Measurements from ENCODE around the gene EPS15. TPM values are rescaled to one million over a fixed set of nuclear protein-coding genes. Genes with fewer than 3 reads are reported as not detected.
A peak's percentile ranks its signal among the peaks of the same experiment; 100 is the strongest.
"Not testable (repeated sequence)": the region's sequence is repeated elsewhere in the genome, so short reads cannot be mapped to it uniquely, and the experiment has no call there.

Gene EPS15
- total RNA-seq, 1 experiment from 2014 or later: 8.9 TPM

DNA sequence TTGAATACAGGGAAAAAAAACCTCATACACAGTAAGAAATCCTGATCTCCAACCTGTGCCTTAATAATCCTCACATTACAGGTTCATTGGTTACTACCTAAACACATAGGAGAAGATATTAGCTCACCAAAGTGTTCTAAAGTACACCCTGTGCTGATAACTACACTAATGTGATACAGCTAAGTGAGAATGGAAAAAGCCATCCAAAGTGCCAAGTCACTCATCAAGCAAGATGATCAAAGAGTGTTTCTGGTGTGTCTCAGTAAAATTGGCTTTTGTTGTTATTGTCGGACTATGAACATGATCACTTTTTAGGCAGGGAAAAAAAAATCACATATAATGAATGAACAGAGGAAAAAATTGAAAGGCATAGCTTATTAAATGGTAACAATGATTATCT lies 31.4 kb downstream of the EPS15 start:
- in situ Hi-C loops (cut with HindIII; ENCODE audit: low sequenced_read_pairs): no loop called here
- DNase-seq (ENCODE audit: low spot score): no peak

DNA sequence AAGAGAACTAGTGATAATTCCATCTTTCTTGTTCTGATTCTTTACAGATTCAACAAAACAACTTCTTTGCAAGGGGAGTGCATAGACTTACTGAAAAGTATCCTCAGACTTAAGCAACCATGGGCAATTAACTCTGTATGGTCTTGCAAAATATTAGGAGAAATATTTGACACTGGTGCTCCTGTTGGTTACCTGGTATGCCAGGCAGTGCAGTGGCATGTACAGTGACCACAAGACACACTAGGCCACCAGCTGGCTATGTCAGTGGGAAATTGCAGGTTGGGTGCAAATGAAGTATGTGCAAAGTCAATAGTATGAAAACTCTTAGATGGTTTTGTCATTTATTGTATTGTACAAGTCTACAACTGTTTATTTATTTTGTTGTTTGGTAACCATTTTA lies 34.5 kb downstream of the EPS15 start:
- no peak for DNase-seq (ENCODE audit: low spot score)
- in situ Hi-C loops (cut with HindIII; ENCODE audit: low sequenced_read_pairs): no loop called here

DNA sequence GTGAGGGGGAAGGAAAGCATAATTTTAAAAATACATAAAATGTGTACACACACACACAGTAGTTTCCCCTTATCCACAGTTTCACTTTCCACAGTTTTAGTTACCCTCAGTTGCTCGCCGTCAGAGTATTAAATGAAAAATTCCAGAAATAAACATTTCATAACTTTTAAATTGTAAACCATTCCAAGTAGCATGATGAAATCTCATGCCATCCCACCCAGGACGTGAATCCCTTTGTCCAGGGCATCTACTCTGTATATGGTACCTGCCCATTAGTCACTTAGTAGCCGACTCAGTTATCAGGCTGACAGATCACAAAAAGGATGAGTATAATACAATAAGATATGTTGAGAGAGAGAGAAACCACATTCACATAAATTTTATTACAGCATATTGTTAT lies 36.2 kb downstream of the EPS15 start:
- no peak for DNase-seq (ENCODE audit: low spot score)
- in situ Hi-C loops (cut with HindIII; ENCODE audit: low sequenced_read_pairs): no loop called here

DNA sequence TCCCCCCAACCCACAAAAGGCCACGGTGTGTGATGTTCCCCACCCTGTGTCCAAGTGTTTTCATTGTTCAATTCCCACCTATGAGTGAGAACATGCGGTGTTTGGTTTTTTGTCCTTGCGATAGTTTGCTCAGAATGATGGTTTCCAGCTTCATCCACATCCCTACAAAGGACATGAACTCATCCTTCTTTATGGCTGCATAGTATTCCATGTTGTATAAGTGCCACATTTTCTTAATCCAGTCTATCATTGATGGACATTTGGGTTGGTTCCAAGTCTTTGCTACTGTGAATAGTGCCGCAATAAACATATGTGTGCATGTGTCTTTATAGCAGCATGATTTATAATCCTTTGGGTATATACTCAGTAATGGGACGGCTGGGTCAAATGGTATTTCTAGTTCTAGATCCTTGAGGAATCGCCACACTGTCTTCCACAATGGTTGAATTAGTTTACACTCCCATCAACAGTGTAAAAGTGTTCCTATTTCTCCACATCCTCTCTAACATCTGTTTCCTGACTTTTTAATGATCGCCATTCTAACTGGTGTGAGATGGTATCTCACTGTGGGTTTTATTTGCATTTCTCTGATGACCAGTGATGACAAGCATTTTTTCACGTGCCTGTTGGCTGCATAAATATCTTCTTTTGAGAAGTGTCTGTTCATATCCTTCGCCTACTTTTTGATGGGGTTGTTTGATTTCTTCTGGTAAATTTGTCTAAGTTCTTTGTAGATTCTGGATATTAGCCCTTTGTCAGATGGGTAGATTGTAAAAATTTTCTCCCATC lies 44.0 kb downstream of the EPS15 start:
- in situ Hi-C loops (cut with HindIII; ENCODE audit: low sequenced_read_pairs); DNase-seq (ENCODE audit: low spot score): not testable (repeated sequence)

DNA sequence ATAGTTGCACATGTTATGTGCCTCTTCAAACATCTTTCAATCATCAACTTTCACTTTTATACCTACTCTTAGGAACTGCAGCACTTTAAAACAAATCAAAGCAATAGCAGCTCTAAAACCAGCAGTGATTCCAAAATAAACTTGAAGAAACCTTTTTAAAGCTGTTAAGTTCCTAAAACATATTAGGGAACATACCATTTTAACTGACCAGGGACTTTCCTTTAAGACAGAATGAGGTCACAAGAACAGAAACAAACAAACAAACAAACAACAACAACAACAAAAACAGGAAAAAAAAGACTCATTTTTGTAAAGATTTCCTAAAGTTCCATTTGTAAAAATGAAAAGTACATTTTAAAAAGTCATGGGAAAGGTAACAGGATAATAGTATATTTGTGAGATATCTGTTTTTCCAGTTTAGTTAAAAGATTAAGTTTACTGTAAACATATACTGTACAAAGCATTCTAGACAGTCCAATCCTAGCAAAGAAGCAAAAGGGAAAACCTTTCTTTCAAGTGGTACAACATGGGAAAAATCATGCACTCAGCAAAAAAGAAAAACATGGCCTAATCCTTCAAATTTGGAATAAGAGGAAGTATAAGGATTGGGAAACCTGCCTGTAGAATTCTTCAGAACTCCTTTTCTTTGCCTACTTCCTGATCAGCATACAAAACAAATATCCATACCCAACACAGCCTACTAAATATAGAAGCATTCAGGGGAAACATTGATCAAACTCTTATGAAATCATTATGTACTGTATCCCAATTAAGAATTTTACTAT lies 45.5 kb downstream of the EPS15 start:
- in situ Hi-C loops (cut with HindIII; ENCODE audit: low sequenced_read_pairs): no loop called here
- no peak for DNase-seq (ENCODE audit: low spot score)

DNA sequence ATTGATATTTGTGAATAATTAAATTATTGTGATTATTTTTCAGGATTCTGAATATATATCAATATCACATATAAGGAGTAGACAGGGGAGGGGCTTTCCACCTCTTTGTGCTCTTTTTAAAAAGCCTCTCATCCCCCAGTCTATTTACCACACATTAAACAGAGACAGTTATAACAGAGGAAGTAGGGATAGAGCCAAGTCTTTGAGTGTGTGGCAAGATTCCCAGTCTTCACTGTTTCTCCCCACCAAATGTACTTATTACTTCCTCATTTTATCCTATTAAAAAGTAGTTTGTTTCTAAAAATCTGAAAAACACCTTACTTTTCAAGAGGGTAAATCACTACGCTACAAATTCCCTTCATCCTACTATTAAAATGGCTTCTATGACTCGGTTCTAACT lies 46.7 kb downstream of the EPS15 start:
- in situ Hi-C loops (cut with HindIII; ENCODE audit: low sequenced_read_pairs): no loop called here
- DNase-seq (ENCODE audit: low spot score): peak; percentile 12

DNA sequence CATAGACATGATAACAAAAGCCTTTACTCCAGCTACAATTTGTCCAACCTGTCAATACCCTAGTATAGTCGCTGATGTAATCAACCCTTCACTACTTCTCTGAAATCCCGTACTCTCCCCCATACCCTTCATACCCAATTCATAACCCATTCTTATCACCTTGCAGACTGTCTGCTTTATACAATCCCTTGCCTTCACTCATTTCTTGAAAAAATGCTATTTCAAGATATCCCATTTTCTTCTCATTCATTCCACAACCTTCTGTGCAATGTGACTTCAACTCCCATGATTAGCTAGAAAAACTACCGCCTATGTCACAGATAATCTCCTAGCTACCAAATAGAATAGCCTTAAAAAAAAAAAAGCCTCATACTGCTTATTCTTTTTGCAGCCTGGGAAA lies 49.5 kb downstream of the EPS15 start:
- DNase-seq (ENCODE audit: low spot score): no peak
- in situ Hi-C loops (cut with HindIII; ENCODE audit: low sequenced_read_pairs): no loop called here

DNA sequence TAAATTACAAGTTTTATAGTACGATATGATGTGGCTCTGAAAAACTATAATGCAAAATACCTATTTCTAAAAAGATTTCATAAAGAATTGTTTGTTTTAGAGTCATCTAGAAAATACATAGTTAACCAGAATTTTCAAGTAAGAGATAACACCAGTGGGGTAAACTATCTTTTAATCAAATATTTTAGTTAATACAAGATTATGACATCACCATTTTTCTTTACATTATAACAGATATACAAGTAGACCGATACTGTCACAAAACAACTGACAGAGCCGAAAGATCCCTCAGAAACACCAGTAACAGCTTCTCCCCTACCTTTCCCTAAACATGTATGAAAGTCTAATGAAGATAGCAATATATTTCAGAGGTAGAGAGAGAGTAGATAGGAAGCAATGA lies 54.2 kb downstream of the EPS15 start:
- no peak for DNase-seq (ENCODE audit: low spot score)
- in situ Hi-C loops (cut with HindIII; ENCODE audit: low sequenced_read_pairs): no loop called here

DNA sequence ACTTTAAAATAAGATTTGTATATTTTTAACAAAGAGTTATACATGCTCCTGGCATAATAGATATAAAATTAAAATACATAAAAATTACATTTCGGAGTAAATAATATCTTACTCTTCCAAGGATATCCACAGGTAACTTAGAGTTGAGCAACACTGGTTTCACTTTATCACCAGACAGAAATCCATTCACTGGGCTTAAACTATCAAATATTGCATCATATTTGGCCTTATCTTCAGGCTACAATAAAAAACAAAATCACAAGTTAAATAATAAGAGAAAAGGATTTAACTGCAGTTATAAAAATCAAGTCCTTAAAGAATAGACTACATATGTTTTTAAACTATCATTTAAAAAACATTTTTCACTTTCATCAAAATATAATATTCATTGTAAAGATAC lies 55.5 kb downstream of the EPS15 start:
- no peak for DNase-seq (ENCODE audit: low spot score)
- in situ Hi-C loops (cut with HindIII; ENCODE audit: low sequenced_read_pairs): no loop called here

DNA sequence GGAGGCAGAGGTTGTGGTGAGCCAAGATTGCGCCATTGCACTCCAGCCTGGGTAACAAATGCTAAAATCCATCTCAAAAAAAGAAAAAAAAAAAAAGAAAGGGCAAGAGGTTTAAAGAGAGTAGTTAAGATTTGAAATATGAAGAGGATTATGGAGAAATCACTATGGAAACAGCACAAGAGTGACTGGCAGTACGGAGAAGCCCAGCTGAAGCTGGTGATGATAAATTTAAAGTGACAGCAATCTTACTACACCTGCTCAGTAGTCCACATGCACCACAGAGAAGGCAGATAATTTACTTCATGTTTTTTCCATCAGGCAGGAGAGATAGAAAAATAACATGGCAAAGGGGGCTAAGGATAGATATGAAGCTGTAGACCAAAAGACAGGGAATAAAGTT lies 56.8 kb downstream of the EPS15 start:
- in situ Hi-C loops (cut with HindIII; ENCODE audit: low sequenced_read_pairs); DNase-seq (ENCODE audit: low spot score): not testable (repeated sequence)

DNA sequence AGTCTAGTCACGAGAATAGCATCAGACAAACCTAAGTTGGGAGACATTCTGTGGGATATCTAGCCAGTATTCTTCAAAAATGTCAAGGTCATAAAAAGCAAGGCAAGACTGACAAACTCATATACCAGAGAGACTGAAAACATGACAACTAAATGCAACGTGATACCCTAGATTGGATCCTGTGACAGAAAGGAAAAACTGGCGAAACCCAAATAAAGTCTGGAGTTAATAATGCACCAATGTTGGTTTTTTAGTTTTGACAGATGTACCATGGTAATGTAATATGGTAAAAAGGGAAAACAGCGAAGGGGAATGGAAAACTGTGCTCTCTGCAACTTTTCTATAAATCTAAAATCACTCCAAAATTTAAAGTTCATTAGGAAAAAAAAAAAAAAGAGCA lies 64.5 kb downstream of the EPS15 start:
- DNase-seq (ENCODE audit: low spot score): no peak
- in situ Hi-C loops (cut with HindIII; ENCODE audit: low sequenced_read_pairs): no loop called here

DNA sequence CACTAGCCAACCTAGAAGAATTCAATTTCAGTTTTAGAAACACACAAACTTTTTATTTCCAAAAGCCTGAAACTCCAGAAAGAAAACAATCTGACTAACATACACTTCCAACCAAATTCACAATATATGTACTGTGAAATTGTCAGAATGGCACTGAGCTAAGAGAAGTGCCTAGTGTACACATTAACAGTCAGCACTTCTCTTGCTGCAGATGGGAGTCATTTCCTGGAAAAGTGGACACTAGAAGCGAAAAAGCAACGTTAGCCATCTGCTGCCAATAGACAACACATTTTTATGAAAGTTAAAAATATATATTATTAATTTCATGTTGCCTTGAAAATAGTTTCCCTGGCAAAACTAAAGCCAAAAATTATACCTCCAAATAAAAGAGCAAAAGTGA lies 66.1 kb downstream of the EPS15 start:
- in situ Hi-C loops (cut with HindIII; ENCODE audit: low sequenced_read_pairs): no loop called here
- no peak for DNase-seq (ENCODE audit: low spot score)

DNA sequence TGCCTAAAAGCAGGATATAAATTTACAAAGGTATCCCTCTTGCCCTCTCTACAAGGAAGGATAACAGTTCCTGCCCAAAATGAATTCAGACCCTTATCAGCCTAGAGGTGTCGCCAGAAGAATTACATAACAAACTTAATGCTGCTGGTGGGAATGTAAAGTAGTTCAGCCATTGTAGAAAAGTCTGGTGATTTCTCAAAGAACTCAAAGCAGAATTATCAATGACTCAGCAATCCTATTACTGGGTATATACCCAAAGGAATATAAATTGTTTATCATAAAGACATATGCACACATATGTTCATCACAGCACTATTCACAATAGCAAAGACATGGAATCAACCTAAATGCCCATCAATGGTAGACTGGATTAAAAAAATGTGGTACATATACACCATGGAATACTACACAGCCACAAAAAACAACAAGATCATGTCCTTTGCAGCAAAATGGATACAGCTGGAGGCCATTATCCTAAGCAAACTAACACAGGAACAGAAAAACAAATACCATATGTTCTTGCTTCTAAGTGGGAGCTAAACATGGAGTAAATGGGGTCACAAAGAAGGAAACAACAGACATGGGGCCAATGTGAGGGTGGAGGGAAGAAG lies 70.1 kb downstream of the EPS15 start:
- in situ Hi-C loops (cut with HindIII; ENCODE audit: low sequenced_read_pairs); DNase-seq (ENCODE audit: low spot score): not testable (repeated sequence)

DNA sequence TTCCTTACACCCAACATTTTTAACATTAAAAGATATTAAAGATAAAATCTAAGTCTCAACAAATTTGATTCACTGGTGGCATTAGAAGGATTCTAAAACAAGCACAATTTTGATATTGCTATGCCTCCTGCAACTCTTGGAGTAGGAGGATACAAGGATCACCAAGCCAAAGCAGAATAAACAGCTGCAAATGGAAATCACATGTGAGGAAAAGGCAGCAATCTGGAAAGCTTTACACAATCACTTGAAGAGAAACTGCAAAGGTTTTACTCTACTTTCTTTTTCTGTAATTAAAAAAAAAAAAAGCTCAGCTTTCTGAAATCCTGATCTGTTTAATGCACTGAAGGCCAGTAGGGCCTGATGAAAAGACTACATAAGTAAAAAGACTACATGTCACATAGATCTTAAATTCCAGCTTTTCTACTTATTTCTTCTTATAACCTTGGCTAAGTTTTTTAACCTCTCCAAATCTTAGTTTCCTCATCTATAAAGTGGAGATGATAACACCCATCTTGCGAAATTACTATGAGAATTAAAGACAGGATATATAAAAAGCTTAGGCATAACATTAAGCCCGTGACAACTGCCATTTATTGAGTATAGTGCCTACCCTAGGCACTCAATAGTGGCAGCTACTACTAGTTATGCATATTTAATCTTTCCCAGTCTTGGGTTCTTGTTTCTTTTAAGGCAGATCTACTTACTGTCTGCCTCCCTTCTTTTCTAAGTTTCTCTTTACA lies 73.5 kb downstream of the EPS15 start:
- in situ Hi-C loops (cut with HindIII; ENCODE audit: low sequenced_read_pairs): no loop called here
- no peak for DNase-seq (ENCODE audit: low spot score)

DNA sequence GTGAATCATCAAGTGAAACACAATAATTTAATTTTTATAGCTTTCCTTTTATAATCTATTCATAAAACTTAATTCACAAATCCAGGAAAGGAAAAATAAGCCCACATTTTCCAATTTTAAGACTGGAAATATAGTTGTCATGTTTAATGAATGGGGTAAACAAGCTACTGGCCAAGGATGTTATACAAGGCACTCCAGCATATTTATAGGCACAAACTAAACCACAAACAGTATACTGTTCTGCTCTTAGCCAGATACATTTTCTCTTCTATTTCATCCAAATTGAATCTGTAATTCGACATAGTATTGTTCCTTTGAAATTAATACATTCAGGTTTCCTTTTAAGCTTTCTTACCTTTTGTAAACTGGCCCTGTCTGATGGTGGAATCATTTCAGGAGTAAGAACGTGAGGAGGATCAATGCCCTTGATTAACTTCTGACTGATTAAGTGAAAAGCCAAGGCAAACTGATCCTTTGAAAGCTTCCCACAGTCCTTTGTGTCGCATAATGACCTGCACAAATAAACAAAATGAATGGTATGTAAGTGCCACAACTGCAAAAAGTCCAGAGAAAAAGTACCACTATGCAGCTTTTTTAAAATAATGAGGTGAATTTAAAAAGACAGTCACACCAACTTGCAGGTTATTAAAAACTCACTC lies 74.4 kb downstream of the EPS15 start:
- in situ Hi-C loops (cut with HindIII; ENCODE audit: low sequenced_read_pairs): no loop called here
- no peak for DNase-seq (ENCODE audit: low spot score)

DNA sequence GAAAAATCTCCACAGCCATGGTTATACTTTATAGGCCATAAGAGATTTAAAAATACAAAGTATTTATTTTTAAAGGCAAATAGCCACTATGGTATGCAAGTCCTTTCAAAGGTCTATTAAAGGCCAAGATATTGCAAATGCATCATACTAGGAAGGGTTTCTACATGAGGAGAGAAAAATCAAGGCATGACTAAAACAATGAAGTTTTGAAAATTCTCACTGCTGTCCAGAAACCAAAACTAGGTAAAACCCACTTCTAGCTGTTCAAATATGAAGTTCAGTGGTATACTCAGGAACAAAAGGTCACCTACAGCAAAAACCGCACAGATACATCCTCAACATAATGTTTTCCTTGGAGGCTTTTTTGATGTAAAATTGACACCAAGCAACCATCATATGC lies 75.0 kb downstream of the EPS15 start:
- in situ Hi-C loops (cut with HindIII; ENCODE audit: low sequenced_read_pairs): no loop called here
- no peak for DNase-seq (ENCODE audit: low spot score)

DNA sequence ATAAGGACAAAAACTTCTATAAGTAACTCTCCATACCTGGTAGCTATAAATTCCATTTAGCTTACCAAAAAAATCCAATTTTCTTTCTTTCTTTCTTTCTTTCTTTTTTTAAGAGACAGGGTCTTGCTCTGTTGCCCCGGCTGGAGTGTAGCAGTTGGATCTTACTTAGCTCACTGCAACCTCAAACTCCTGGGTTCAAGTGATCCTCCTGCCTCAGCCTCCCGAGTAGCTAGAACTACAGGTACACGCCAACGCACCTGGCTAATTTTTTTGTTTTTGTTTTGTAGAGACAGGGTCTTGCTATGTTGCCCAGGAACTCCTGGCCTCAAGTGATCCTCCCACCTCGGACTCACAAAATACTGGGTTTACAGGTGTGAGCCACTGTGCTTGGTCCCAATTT lies 75.5 kb downstream of the EPS15 start:
- in situ Hi-C loops (cut with HindIII; ENCODE audit: low sequenced_read_pairs): no loop called here

DNA sequence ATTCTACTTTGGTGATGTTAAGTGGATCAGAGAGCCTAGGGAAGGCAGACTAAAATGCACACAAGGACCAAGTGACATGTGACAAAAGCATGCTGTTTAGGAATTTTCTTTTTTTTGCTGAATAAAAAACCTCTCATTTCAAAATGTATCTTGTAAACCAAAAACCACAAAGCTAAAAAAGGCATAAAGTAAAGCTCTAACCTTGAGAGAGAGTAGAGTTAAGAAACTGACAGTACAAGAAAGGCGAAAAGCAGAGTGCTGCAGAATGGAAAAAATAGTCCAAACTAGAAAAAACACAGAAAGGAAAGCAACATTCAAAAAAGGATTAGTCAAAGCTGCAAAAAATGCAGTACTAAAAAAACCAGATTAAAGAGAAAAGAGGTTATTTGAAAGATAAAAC lies 76.5 kb downstream of the EPS15 start:
- DNase-seq (ENCODE audit: low spot score): no peak
- in situ Hi-C loops (cut with HindIII; ENCODE audit: low sequenced_read_pairs): no loop called here

More for the DNA sequence above, 75.5 kb downstream of the EPS15 start:
- no peak for DNase-seq (ENCODE audit: low spot score)

DNA sequence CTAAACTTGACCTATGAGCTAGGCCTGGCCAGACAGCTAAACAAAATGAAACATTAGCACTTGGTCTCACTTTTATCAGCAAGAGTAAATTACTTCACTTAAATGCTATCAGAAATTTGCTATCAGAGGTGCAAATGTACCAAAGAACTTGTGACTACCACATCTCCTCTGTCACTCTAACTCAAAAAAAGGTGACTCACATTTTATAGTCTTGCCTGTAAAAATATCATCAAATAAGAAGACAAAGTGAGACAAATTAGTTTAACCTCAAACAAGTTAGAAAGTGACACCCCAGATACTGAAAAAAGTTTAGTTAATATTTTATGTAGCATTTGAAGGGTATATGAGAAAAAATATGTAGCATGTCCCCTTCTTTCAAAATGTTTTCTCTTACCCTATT lies 76.9 kb downstream of the EPS15 start:
- in situ Hi-C loops (cut with HindIII; ENCODE audit: low sequenced_read_pairs): no loop called here
- no peak for DNase-seq (ENCODE audit: low spot score)

All from G401 (cell line).